GM18951 (cell line): ENCODE data around the gene LTBP2.

Experiments
- POLR2A ChIP-seq: IDR thresholded peaks from 4 replicates; pipeline ENCODE4 v1.6.1; 2011; ENCODE audit warnings: mild to moderate bottlenecking; ENCODE audit not compliant: insufficient read length, insufficient read depth; ENCODE audit errors: extremely low read depth
- in situ Hi-C: fragments of 300-500 bp; cut with MboI; formaldehyde crosslinking; loops from one replicate; pipeline ENCODE4 v1.12.0; 2022; ENCODE audit warnings: low sequenced_read_pairs, mixed read lengths, inconsistent platforms; ENCODE audit not compliant: unreplicated experiment

The LTBP2 gene

GRCh38 chr14:74519316-74520074, 92.5 kb downstream of the LTBP2 start:
- TF ChIP-seq POLR2A, result no peak
- in situ Hi-C loops, result no loop called here

- in situ Hi-C loops, result no loop called here
- no peak for TF ChIP-seq POLR2A
Observed at GRCh38 chr14:74518221-74518620, 93.8 kb downstream of the LTBP2 start.

- no peak for TF ChIP-seq POLR2A
- in situ Hi-C loops, result no loop called here
Observed at GRCh38 chr14:74517731-74518130, 94.3 kb downstream of the LTBP2 start.

- no peak for TF ChIP-seq POLR2A
- in situ Hi-C loops, result no loop called here
Observed at GRCh38 chr14:74516451-74517160, 95.4 kb downstream of the LTBP2 start.

- in situ Hi-C loops, result no loop called here
- no peak for TF ChIP-seq POLR2A
Observed at GRCh38 chr14:74515891-74516412, 96.1 kb downstream of the LTBP2 start.

DNA sequence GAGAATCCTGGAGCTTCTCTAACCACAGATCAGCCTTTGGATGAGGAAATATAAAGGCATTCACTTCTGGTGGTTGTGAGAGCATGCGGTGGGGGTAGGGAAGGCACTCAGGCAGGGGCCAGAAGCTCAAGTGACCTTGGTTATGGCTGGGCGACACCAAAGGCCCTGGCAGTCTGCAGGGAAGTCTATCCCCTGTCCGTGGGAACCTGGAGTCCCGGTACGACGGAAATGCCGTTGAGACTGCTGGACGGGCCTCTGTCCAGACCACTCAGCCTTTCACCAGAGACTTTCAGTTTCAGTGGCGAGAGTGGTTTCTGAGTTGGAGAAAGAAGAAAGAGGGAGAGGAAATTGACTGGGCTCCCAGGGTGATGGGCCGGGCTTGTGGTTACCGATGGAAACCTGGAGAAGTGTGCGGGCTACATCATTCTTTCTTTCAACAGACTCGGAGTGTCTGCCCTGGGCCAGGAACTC, 97.5 kb downstream of the LTBP2 start:
- in situ Hi-C loops, result no loop called here
- TF ChIP-seq POLR2A, result no peak

- no peak for TF ChIP-seq POLR2A
- in situ Hi-C loops, result no loop called here
Observed at GRCh38 chr14:74511966-74512830, 99.8 kb downstream of the LTBP2 start.

DNA sequence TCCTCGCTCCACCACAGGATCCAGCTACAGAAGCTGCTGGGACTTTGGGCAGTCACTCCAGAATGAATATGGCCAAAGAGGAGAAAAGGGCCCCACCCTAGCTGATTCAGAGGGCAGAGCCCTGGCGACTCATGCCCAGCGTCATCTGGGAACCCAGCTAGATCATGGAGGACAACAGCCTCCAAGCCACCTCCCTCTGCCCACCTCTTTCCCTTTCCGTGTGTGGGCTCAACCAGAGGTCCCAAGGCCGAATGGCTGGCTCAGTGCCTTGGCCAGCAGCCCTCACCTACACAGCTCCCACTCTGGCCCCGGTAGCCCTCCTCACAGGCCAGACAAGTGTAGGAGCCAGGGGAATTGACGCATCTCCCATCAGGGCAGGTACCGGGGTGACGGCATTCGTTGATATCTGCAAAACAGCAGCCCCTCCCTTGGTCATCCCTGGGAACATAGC, 101.1 kb downstream of the LTBP2 start:
- in situ Hi-C loops, result no loop called here
- no peak for TF ChIP-seq POLR2A

DNA sequence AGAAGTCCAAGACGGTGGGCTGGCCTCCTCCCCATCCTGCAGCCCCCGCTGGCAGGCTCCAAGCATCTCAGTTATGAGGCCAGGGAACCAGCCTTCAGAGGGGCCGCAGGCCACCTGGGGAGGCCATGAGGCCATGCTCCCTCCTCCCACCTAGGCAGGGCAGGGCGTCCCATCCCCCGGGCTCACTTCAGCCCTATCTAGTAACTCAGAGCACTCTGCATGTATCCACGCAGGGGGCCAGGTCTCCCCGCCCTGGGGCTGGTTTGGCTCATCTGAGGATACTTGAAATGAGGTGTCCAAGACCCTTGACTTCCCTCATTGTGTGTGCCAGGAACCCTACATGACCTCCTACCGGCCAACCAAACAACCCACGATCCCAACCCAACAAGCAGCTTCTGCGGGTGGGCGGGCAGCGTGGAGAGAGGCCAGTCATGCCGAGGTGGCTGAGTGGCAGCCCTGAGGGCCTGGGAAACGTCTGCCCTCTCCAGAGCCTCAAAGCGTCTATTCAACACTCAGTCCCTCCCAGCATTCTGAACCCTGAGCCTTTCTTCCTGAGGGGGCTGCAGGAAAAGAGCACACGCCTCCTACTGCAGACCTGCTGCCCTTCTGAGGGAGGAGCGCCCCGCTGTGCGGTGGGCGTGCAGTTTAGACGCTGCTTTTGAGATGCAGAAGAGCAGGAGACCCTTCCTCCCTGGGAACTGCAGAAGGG, 101.7 kb downstream of the LTBP2 start:
- TF ChIP-seq POLR2A, result no peak
- in situ Hi-C loops, result no loop called here

DNA sequence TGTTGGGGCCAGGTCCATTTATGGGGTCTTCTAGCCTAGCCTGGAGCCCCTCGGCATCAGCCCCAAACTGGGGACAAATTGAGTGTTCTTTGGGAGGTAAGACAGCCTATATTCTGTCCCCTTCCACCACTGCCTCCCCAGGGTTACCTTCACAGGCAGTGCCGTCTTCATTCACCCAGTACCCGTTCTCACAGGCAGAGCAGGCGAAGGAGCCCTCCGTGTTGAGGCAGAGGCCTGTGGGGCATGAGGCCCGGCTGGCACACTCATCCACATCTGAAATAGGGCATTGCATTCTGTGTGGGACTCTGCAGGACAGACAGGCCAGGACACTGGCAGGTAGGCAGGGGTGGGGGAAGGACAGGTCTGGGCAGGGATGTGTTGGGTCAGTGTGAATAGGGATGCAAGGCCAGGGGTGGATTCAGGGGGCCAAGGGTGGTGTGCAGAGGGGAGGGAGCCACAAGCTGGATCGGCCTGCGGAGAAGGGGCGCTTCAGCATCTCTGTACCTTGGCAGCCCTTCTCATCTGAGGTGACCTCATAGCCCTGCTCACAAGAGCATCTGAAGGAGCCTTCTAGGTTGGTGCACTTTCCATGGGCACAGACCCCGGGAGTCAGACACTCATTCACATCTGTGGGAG, 102.3 kb downstream of the LTBP2 start:
- TF ChIP-seq POLR2A, result no peak
- in situ Hi-C loops, result no loop called here

- in situ Hi-C loops, result no loop called here
- TF ChIP-seq POLR2A, result no peak
Observed at GRCh38 chr14:74508844-74509428, 103.1 kb downstream of the LTBP2 start.
